Activated naive CD8-positive, alpha-beta T cell treated with anti-CD3 and anti-CD28 coated beads, Interleukin-2, amount 50 U/mL, for 16 hours (primary cell): ENCODE results near the gene PRDM11.

Source experiments
- DNase-seq: peaks from one replicate; pipeline ENCODE4 v3.0.0-alpha.2; 2020; ENCODE audit warnings: low read depth, low spot score

The PRDM11 gene

DNA sequence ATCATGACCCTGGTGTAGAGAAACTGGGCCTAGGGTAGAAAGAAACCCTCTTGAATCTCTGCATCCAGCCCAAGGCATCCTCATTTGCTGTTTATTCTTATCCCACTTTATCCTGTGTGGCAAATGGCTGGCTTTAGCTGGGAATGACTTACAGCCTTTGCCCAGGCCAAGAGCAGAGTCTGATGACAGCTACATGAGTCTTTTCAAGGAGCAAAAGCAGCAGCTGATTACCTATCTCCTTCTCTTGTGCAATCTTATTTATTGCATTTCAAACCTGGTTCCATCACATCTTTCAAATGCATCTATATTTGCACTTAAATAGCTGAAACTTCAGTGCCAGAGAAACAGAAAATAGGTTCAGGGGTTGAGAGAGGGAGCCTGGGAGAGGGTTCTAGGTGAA, 113.6 kb downstream of the PRDM11 start:
- DNase-seq, result no peak

DNA sequence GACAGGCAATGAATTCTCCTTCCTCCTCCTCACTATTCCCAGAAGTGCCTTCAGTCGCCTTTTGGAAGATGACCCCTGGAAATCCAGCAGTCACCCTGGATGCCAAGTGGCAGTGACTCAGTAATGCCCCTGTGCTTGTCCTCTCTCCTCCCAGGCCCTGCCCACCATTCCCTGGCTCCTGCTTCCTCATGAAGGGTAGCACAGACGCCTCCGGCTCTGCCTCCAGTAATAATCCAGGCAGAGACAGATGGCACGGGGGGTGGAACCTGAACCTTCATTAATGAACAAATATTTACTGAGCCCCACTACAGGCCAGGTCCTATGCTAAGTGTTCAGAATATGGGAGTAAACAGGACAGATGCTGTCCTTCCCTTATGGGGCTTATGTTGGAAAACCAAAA, 116.5 kb downstream of the PRDM11 start:
- DNase-seq, result no peak

DNA sequence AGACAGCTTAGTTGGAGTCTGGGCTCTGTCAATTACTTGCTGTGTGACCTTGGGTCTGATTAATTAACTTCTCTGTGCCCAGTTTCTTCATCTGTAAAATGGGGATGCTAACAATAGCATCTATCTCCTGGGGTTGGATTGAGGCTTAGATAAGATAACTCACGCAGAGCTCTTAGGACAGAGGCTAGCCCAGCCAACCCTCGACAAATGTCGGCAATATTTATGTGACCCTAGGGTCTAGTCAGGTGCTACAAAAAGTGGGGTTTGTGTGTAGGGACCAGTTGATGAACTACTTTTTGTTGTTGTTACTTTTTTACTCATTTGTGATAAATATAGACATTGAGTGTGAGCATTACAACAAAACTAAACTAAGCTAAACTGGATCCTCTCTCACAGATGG, 117.3 kb downstream of the PRDM11 start:
- DNase-seq, result no peak

DNA sequence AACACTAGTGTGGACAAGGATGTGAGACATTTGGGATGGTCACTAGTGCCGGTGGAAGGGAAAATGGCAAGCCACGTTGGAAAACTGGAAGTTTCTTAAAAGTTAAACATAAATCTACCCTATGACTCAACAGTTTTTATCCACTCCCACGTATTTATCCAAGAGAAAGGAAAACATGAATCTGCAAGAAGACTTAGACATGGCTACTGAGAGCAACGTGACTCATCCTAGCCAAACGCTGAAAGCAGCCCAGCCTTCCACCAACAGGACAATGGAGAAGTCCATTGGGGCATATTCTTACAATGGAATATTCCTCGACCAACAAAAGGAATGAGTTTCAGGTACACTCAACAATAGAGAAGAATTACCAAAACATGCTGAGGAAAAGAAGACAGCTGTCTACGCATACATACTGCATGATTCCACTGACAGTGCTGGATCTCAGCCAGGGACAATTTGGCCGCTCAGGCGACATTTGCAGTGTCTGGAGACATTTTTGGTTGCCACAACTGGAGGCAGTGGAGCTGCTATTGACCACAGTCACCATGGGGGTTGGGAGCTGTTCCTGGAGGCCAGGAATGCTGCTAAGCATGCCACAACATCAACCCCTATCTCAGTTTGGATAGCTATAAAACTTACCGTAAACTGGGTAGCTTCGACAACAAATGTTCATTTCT, 118.5 kb downstream of the PRDM11 start:
- DNase-seq, result no peak

DNA sequence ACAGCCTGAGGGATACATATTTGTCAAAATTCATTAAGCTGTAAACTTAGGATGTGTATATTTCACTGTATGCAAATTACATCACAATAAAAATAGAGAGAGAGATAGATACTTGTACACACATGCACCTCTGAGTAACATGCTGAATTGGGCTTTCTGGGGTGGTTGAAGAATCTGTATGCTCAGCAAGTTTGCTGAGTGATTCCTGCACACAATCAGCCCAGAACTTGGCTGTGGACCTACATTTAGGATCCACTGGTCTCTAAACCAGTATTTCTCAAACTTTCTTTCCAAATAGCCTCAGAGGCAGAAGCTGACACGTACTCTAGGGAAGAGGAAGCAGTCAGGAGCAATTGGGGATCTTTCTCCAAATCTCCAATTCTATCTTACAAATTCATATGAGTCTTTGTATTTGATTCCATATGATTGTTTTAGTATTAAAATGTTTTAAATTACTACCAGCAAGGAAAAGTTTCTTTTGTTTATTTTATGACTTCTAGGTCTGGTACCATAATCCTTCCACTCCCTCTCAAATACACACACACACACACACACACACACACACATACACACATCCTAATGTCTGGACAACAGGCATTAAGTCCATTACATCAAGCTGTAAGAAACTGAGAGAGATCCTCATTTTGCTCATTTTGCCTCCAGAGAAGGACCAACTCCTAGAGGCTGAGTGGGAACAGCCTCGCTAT, 119.7 kb downstream of the PRDM11 start:
- DNase-seq, result no peak

DNA sequence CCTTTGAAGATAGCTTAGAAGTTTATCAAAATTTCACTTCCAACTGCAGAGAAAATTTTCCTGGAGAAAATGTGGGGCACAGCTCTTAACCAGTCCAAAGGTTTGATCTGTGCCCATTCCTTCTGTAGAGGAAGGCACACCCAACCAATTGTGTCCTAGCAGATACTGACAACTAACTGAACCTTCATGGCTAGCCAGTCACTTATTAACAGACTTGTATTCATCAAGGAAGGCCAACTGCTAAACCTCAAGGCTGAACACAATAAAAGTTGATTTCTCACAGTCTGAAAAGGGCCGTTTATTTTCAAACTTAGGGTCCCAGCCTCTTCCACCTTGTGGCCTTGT, 120.2 kb downstream of the PRDM11 start:
- DNase-seq, result no peak

DNA sequence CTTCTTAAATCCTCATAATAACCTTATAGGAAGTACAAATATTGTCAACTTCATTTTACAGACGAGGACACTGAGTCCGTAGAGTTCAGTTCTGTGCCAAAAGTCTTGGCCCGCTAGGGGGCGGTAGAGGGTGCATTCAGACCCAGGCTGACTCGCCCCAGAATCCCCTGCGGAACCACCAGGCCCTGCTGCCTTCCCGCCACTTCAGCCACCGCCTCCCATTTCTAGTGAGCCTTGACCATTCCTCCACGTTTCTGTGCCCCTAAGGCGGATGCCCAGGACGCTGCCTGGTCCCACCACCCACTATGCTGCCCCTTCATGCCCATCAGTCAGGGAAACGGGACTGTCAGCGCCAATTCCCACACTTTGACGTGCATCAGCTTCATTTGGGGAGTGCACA, 120.6 kb downstream of the PRDM11 start:
- DNase-seq, result no peak

DNA sequence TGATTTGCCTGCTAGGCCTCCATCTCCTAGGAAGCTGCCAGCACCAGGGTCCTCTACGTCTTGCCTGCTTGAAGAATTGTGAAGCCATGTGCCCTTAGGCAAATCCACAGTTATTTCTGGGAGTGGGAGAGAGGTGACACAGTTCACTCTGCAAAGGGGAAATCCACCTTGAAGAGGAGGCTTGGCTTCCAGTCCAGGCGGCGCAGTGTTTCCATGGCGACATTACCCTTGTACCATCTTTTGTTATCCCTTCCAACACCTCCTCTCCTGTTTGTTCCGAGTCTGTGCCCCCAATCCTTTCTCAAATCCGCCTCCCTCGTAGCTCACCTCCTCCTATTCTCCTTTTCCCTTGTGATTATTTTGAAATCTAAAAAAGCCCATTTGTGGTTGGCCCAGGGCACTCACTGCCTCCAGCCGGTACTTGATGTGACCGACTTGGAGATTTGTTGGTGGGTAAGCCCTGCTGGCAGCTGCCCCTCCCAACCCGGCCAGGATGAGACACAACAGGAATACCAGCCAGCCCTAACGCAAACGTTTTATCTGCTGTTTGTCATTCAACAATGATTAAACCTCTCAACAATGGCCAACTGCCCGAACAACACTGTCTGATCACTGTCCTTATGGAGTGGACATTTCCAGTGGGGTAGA, 121.3 kb downstream of the PRDM11 start:
- no peak for DNase-seq

DNA sequence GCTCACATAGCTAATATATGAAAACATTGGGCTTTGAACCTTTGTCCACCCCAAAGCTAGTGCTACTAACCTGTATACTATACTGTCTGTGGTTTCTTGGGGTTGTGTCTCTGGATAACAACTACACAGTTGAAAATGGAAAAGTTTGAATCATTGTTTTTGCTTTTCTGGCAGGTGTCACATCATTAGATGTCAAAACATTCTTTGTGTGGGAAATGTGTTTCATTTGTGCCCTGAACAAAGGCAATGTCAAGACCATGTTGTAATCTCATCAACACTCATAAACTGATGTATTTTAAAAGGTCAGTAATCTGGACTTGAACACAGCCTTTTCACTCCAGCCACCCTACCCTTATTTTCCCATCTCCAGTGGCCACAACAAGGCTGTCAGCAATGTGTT, 123.2 kb downstream of the PRDM11 start:
- DNase-seq, result no peak

DNA sequence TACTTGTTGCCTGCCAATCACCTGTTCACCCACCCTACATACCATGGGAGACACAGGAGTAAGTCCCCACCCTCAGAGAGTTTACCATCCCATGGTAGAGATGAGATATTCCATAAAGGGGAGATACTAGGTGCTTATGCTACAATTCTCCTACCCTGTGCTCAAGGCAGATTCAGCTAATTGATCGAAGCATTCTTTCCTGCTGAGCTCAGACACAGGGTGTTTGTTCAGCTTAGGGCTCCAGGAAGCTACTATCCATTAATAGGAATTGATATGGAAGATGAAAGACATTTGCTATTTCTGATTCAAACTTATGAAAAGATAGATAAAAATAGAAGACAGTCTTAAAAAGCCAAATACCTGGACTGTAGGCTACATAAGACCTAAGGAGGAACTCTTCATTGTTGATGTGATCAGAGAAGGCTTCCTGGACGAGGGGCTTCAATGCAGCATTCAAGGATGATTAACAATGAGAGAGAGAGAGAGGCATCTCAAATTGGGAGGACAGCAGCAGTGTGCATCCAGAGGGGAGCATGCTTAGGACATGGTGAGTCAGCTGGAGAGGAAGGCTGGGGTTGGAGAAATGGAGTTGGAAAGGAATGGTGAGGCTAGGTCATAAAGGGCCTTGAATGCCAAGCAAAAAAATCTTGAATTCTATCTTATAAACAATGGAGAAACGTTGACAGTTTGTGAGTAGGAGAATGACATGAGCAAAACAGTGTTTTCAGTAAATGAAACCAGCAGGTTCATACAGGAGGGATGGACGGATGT, 124.7 kb downstream of the PRDM11 start:
- no peak for DNase-seq

DNA sequence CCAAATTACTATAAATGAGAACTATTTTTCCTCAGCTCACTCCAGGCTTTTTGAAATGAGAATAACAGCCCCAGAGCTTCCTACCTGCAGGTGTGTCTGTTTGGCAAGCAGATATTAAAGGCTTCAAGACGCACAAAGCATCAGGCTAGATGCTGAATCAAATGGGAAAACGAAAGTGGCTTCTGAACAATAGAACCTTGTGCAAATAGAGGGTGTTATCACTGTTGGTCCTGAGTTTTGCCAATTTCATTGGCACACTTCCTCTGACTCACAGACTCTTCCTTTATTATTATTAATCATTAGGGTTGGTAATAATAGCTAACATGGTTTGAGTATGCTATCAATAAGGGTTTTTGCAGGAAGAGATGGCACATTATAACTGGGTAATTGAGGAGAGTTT, 126.3 kb downstream of the PRDM11 start:
- no peak for DNase-seq

DNA sequence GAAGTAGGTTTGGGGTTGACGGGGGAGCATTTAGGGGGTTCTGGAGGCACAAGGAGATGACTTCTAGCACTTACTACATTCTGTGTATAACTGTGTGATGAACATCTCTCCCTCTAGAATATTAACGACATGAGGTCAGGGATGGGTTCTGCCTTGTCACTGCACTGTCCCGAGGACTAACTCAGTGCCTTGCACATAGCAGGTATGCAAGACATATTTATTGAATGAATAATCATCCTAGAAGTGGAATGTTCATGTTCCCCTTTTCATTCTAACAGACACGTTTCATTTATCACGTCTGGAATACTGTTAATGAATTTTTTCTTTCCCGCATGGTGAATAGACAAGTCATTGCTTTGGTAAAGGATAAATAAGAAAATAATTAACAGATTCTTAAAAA, 127.1 kb downstream of the PRDM11 start:
- DNase-seq, result no peak

DNA sequence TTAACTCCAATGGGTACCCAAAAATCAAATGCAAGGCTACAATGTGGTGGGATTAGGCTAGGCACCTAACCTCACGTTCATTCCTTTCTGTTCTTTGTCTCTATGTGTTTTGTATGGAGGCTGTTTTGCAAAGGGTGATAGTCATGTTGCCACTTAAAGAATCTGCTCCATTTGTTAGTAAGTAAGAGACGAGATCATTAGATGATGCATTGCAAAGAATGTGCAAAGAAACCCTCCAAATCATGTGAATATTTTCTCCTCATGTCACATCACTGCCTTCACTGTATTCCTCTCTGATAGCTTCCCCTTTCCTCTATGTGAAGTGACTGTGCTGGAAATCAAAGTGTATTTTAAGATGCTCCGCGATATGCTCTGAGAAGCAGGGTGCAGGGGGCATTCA, 127.8 kb downstream of the PRDM11 start:
- no peak for DNase-seq

DNA sequence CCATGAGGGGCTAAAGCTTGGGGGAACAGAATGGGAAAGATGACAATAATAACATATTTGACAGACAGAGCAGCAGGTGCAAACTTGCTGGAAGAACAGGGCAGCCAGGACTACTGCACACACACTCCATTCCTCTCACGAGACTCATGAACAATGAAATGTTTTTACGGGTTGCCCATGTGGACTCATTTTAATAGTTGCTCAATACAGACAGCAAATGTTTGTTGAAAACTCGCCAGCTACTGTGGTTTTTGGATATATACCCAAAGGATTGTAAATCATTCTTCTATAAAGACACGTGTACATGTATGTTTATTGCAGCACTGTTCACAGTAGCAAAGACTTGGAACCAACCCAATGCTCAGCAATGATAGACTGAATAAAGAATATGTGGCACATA, 129.4 kb downstream of the PRDM11 start:
- no peak for DNase-seq

DNA sequence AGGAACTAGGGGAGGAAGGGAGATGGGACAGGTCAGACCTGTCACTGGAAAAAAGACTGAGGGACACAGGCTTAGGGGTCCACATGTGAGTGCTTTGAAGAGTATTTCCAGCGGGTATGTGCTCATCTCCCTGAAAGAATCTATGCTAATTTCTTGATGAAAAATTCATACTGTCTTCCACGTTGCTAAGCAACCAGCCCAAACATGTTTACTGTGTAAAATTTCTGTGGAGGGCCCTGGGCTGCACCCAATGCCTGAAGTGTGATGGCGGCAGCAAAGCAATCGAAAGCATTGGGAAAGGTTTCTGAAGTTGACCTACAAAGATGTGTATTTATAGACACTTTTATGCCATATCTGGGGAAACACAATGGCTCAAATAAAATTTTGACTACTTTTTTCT, 132.3 kb downstream of the PRDM11 start:
- DNase-seq, result no peak

DNA sequence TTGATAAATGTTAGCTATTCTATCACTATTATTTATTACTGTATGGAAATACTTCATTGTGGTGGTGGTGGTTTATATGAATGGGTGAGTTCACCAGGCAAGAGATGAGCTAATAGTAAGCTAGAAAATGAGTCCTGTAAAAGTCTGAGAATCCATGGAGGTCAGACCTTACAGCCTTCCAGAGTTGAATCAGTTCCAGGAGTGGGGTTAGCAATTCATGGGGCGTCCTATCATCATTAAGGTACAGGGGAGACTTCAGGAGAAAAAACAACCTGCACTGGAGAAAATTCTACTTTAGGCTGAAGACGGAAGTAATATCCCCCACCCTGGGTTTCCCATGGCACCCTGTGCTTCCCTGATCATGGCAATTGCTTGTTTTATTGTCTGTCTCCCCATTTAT, 133.2 kb downstream of the PRDM11 start:
- DNase-seq, result no peak

DNA sequence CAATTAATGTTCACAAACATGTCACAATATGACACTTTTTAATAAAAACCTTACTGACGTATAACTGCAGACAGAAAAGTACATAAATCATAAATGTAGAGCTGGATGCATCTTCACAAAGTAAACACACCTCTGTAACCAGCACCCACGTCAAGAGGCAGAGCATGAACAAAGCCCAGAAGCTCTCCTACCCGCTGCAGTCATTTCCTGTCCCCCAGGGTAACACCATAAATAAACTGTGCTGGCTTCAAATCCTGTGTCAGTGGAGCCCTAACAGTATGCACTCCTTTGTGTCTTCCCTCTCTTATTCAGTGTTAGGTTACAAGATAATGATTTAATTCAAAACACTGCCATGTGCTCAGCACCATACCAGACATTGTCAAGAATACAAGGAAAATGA, 134.0 kb downstream of the PRDM11 start:
- no peak for DNase-seq

DNA sequence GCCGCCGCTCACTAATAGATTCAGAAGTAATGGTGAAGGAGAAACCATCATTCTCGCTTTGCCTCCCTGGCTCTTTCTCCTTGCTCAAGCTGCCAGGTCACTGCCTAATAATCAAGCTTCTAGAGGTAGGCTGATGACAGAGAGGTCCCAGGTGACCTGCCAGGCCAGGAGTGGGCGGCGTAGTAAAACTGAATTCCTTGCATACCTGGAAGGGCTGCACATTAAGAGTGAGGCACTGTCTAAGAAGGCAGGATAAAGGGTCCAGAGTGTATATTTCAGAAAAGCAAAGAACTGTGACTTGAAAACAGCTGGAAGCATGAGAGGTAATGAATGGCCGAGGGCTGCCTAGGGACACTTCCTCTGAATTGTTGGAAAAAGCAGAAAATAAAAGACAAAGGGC, 135.6 kb downstream of the PRDM11 start:
- DNase-seq, result no peak
